ENCODE data around the gene ST8SIA4. TPM values are rescaled to one million over a fixed set of nuclear protein-coding genes. Genes with fewer than 3 reads are reported as not detected.
"Not testable (repeated sequence)": the region's sequence is repeated elsewhere in the genome, so short reads cannot be mapped to it uniquely, and the experiment has no call there.

Gene ST8SIA4
- total and polyA plus RNA-seq, 12 donors, result 0.70 to 12.9 (median 4.5) TPM

- H3K36me3 ChIP-seq, result no peaks in the 10 kb centered on the region
- DNase-seq (no peak), ATAC-seq (peak in 5 of 8 donors; percentile 30 to 59 (median 52))
- TF ChIP-seq CTCF (IDR thresholded peaks at IDR 0.05), result peak in 5 of 9 donors; percentile 18 to 45 (median 33)
- H3K4me3 ChIP-seq, result no peak overlapping the region
- H3K27ac ChIP-seq, result no peak overlapping the region
- H3K4me1 ChIP-seq, result peaks cover 0 to 12% (median 0%) of the 10 kb centered on the region in 9 donors
- H3K9me3 ChIP-seq, result peaks cover 0 to 18% (median 0%) of the 10 kb centered on the region in 11 donors
- H3K27me3 ChIP-seq, result no peaks in the 10 kb centered on the region
- 31 to 36% methylated on average over 4 of the region's 4 CpGs for WGBS, 2 donors
- intact Hi-C loops (cut with DNase I), result loop anchor here in 1 of 10 donors (5.0 kb wide), 1 partner anchor 112 kb away; the partner anchor contains the start of gene ST8SIA4
Observed at GRCh38 chr5:100790170-100790665, 112.9 kb downstream of the ST8SIA4 start.

- peaks cover 0 to 14% (median 0%) of the 10 kb centered on the region in 11 donors for H3K9me3 ChIP-seq
- H3K4me3 ChIP-seq, result no peak overlapping the region
- H3K27me3 ChIP-seq, result no peaks in the 10 kb centered on the region
- no peak for DNase-seq
- intact Hi-C loops (cut with DNase I), result loop anchor here in 1 of 10 donors (5.0 kb wide), 1 partner anchor 113 kb away; the partner anchor contains the start of gene ST8SIA4
- no peak overlapping the region for H3K27ac ChIP-seq
- ATAC-seq, result no peak
- TF ChIP-seq CTCF (IDR thresholded peaks at IDR 0.05), result no peak
- peaks cover 0 to 12% (median 0%) of the 10 kb centered on the region in 9 donors for H3K4me1 ChIP-seq
- no peaks in the 10 kb centered on the region for H3K36me3 ChIP-seq
- 72 to 77% methylated on average over 5 of the region's 5 CpGs for WGBS, 2 donors
Observed at GRCh38 chr5:100789694-100790093, 113.4 kb downstream of the ST8SIA4 start.

GRCh38 chr5:100788417-100788816 lies 114.7 kb downstream of the ST8SIA4 start:
- no peak for DNase-seq
- intact Hi-C loops (cut with DNase I), result no loop called here

GRCh38 chr5:100787648-100788047 lies 115.4 kb downstream of the ST8SIA4 start:
- no peak for TF ChIP-seq CTCF (IDR thresholded peaks at IDR 0.05)
- peaks cover 0 to 12% (median 0%) of the 10 kb centered on the region in 9 donors for H3K4me1 ChIP-seq
- H3K4me3 ChIP-seq, result no peak overlapping the region
- H3K36me3 ChIP-seq, result no peaks in the 10 kb centered on the region
- no peak overlapping the region for H3K27ac ChIP-seq
- no peaks in the 10 kb centered on the region for H3K9me3 ChIP-seq
- ATAC-seq (no peak), DNase-seq (no peak)
- no peaks in the 10 kb centered on the region for H3K27me3 ChIP-seq
- intact Hi-C loops (cut with DNase I), result no loop called here
- 88 to 99% methylated on average over 2 of the region's 2 CpGs for WGBS, 2 donors

More at GRCh38 chr5:100788417-100788816, 114.7 kb downstream of the ST8SIA4 start:
- ATAC-seq, result no peak
- Histone ChIP-seq H3K27ac (no peak overlapping the region), H3K36me3 (no peaks in the 10 kb centered on the region), H3K4me1 (peaks cover 0 to 12% (median 0%) of the 10 kb centered on the region in 9 donors), H3K27me3 (no peaks in the 10 kb centered on the region), H3K4me3 (no peak overlapping the region), H3K9me3 (peaks cover 0 to 2% (median 0%) of the 10 kb centered on the region in 11 donors)
- TF ChIP-seq CTCF (IDR thresholded peaks at IDR 0.05), result no peak
- 89 to 91% methylated on average over 2 of the region's 2 CpGs for WGBS, 2 donors

GRCh38 chr5:100785536-100785935 lies 117.5 kb downstream of the ST8SIA4 start:
- peaks cover 0 to 13% (median 0%) of the 10 kb centered on the region in 9 donors for H3K4me1 ChIP-seq
- 93 to 98% methylated on average over 17 to 19 of the region's 19 CpGs for WGBS, 2 donors
- H3K9me3 ChIP-seq; ATAC-seq; H3K27ac ChIP-seq; intact Hi-C loops (cut with DNase I); H3K4me3 ChIP-seq; DNase-seq; H3K27me3 ChIP-seq; H3K36me3 ChIP-seq: not testable (repeated sequence)
